ENCODE measurements around the gene ZFHX3.

ZFHX3 gene

GRCh38 chr16:72814226-72814625 lies 233.7 kb downstream of the ZFHX3 start:
- Histone ChIP-seq H3K4me1 (ENCODE audit: control insufficient read depth in 1 of 2, insufficient read depth in 1 of 2, low read depth in 1 of 2, low read length in 1 of 2) (no peaks in the 10 kb centered on the region), H3K27me3 (no peaks in the 10 kb centered on the region), H3K4me3 (ENCODE audit: low read depth in 1 of 2, low read length in 1 of 2) (no peak overlapping the region), H3K36me3 (no peaks in the 10 kb centered on the region), H3K27ac (no peak overlapping the region), H3K9me3 (no peaks in the 10 kb centered on the region)
- TF ChIP-seq, protein P1, sequence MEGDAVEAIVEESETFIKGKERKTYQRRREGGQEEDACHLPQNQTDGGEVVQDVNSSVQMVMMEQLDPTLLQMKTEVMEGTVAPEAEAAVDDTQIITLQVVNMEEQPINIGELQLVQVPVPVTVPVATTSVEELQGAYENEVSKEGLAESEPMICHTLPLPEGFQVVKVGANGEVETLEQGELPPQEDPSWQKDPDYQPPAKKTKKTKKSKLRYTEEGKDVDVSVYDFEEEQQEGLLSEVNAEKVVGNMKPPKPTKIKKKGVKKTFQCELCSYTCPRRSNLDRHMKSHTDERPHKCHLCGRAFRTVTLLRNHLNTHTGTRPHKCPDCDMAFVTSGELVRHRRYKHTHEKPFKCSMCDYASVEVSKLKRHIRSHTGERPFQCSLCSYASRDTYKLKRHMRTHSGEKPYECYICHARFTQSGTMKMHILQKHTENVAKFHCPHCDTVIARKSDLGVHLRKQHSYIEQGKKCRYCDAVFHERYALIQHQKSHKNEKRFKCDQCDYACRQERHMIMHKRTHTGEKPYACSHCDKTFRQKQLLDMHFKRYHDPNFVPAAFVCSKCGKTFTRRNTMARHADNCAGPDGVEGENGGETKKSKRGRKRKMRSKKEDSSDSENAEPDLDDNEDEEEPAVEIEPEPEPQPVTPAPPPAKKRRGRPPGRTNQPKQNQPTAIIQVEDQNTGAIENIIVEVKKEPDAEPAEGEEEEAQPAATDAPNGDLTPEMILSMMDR (IDR thresholded peaks at IDR 0.05) = no peak

DNA sequence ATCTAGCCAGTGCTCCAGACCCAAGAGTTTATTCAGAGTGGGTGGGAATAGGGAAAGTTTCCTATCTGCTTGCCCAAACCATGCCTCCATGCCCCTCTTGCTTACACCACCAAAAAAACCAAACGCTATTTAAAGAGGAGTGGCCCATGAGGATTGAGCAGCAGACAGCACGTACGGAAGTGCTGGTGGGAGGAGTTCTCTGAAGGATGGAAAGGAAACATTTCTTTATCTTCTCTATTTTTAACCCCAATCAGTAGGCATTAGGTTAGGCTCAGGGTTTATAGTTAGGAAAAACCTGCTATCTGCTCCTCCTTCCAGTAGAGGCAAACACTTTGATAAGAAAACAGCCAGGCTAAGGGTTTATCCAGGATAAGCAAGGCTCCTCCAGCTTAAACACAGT lies 235.3 kb downstream of the ZFHX3 start:
- Histone ChIP-seq H3K27me3 (no peaks in the 10 kb centered on the region), H3K4me3 (ENCODE audit: low read depth in 1 of 2, low read length in 1 of 2) (no peak overlapping the region), H3K27ac (no peak overlapping the region), H3K36me3 (no peaks in the 10 kb centered on the region), H3K4me1 (ENCODE audit: control insufficient read depth in 1 of 2, insufficient read depth in 1 of 2, low read depth in 1 of 2, low read length in 1 of 2) (no peaks in the 10 kb centered on the region), H3K9me3 (no peaks in the 10 kb centered on the region)
- TF ChIP-seq, protein P1 (IDR thresholded peaks at IDR 0.05) = no peak

DNA sequence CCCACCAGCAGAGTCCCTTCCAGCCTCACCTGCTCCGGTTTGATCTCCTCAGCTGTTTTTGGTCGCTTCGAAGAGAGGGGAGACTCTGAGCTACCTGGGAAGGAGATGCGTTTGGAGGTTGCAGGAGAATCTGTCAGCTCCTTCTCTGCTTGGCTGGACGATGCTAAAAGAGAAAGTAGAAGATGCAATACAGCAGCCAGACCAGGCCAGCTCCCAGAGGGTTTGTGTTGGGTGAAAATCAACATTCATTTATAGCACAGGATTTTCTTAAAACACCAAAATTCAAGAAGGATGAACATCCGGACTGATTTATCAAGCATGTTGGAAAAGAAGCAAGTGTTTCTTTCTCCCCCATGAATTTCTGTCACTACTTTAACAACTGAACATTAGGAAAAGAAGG lies 236.1 kb downstream of the ZFHX3 start:
- no peaks in the 10 kb centered on the region for H3K36me3 ChIP-seq
- H3K9me3 ChIP-seq = no peaks in the 10 kb centered on the region
- H3K27me3 ChIP-seq = no peaks in the 10 kb centered on the region
- H3K27ac ChIP-seq = no peak overlapping the region
- H3K4me3 ChIP-seq (ENCODE audit: low read depth in 1 of 2, low read length in 1 of 2) = no peak overlapping the region
- TF ChIP-seq, protein P1 (IDR thresholded peaks at IDR 0.05) = no peak
- no peaks in the 10 kb centered on the region for H3K4me1 ChIP-seq (ENCODE audit: control insufficient read depth in 1 of 2, insufficient read depth in 1 of 2, low read depth in 1 of 2, low read length in 1 of 2)

DNA sequence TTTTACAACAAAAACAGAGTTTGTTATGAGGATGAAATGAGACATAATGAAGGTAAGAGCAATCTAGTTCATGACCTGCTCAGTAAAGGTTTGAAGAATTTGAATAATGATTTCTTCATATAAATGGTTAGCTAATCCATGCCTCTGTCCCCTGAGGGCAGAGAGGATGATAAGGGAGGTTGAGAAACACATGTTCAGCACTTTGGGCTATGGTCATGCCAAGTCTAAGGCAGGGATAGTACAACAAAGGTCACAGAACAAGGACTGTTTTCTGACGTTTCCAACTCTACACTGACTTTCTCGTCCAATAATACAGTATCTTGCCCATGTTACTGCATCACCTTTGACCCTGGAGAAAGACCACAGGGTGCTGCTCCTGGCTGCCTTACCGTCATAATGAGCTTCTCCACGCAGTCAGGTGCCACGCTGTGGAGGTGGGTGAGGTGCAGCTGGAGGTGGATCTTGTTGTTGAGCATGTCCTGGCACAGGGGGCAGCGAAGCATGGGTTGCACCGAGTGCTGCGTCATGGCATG lies 236.7 kb downstream of the ZFHX3 start:
- no peak overlapping the region for H3K4me3 ChIP-seq (ENCODE audit: low read depth in 1 of 2, low read length in 1 of 2)
- TF ChIP-seq, protein P1 (IDR thresholded peaks at IDR 0.05) = no peak
- no peaks in the 10 kb centered on the region for H3K4me1 ChIP-seq (ENCODE audit: control insufficient read depth in 1 of 2, insufficient read depth in 1 of 2, low read depth in 1 of 2, low read length in 1 of 2)
- H3K27ac ChIP-seq = no peak overlapping the region
- H3K27me3 ChIP-seq = no peaks in the 10 kb centered on the region
- no peaks in the 10 kb centered on the region for H3K9me3 ChIP-seq
- H3K36me3 ChIP-seq = no peaks in the 10 kb centered on the region

DNA sequence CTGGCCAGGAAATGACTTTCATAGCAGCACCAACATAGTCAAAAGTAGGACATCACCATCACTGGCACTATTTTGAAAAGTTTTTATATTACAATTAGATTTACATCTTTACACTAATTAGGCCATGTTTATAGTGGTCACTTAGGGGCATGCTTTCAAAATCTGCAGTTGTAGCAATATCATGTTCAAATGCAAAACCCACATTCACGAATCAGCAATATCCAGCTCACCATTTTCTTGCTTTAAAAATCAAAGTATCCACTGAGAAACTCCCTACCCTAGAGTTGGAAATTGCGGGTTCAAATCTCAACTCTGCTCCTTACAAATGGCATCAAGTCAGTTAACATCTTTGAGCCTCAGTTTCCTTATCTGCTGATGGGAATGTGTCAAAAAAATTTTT lies 237.4 kb downstream of the ZFHX3 start:
- Histone ChIP-seq H3K4me1 (ENCODE audit: control insufficient read depth in 1 of 2, insufficient read depth in 1 of 2, low read depth in 1 of 2, low read length in 1 of 2) (no peaks in the 10 kb centered on the region), H3K27me3 (no peaks in the 10 kb centered on the region), H3K9me3 (no peaks in the 10 kb centered on the region), H3K27ac (no peak overlapping the region), H3K36me3 (no peaks in the 10 kb centered on the region), H3K4me3 (ENCODE audit: low read depth in 1 of 2, low read length in 1 of 2) (no peak overlapping the region)
- TF ChIP-seq, protein P1 (IDR thresholded peaks at IDR 0.05) = no peak

GRCh38 chr16:72809446-72809845 lies 238.5 kb downstream of the ZFHX3 start:
- Histone ChIP-seq H3K4me1 (ENCODE audit: control insufficient read depth in 1 of 2, insufficient read depth in 1 of 2, low read depth in 1 of 2, low read length in 1 of 2) (no peaks in the 10 kb centered on the region), H3K4me3 (ENCODE audit: low read depth in 1 of 2, low read length in 1 of 2) (no peak overlapping the region), H3K9me3 (no peaks in the 10 kb centered on the region), H3K36me3 (no peaks in the 10 kb centered on the region), H3K27ac (no peak overlapping the region), H3K27me3 (no peaks in the 10 kb centered on the region)
- TF ChIP-seq, protein P1 (IDR thresholded peaks at IDR 0.05) = no peak
